Measurements from ENCODE around the gene MYOM1. TPM values are rescaled to one million over a fixed set of nuclear protein-coding genes. Genes with fewer than 3 reads are reported as not detected.

MYOM1 gene
- total RNA-seq, 2 donors from 2014 or later, result 2.8 to 7.9 TPM

DNA sequence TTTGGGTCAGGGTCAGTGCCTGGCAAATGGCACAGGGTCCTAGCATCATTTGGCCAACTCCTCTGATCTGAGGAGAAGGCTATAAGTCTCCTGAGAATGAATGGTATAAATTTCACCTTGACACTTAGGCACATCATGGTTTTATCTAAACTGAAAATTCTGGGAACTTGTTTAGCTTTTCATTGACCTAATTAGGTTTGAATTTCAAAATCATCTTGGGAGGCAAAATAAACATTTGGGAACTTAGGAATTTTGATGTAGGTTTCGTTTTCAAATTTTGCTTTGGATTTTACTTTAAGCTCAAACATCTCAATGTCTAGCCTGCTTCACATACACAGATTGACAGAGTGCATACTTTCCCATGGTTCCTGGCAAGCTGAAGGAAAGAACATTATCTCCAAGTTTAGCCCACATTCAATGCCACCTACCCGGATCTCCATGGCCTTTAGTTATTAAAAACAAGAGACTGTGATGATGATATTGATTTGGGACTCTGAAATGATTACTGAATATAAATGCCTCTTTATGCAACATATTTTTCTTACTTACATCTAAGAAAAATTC lies 44.5 kb downstream of the MYOM1 start:
- Histone ChIP-seq H3K4me3 (no peak overlapping the region), H3K27me3 (no peaks in the 10 kb centered on the region), H3K36me3 (no peaks in the 10 kb centered on the region), H3K9ac (ENCODE audit: low read depth in 2 of 2, low read length in 2 of 2) (no peak overlapping the region), H3K4me1 (no peaks in the 10 kb centered on the region), H3K27ac (no peak overlapping the region), H3K9me3 (no peaks in the 10 kb centered on the region)
- TF ChIP-seq CTCF (IDR thresholded peaks at IDR 0.05), result no peak
- no peak for DNase-seq
- intact Hi-C loops (cut with DNase I), result no loop called here

DNA sequence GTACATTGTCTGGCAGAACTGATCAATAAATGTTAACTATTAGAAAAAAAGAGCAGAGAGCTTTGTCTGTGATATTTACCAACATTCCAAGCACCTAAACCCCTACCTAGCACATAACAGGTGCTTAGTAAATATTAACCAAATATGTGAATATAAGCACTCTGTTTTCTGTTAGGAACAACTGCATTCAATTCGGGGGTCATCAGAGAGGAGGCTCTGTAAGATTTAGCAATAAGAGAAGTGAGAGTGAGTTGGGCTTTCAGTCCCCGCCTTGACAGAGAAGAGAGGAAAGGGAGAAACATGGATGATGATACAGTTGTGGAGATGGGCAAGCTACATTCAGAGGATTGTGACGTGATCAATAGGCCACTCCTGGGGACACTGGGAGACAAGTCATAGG lies 47.7 kb downstream of the MYOM1 start:
- TF ChIP-seq CTCF (IDR thresholded peaks at IDR 0.05), result no peak
- Histone ChIP-seq H3K27ac (no peak overlapping the region), H3K27me3 (no peaks in the 10 kb centered on the region), H3K9ac (ENCODE audit: low read depth in 2 of 2, low read length in 2 of 2) (no peak overlapping the region), H3K36me3 (no peaks in the 10 kb centered on the region), H3K9me3 (no peaks in the 10 kb centered on the region), H3K4me1 (no peaks in the 10 kb centered on the region), H3K4me3 (no peak overlapping the region)
- DNase-seq, result no peak
- intact Hi-C loops (cut with DNase I), result no loop called here

- Histone ChIP-seq H3K27ac (no peak overlapping the region), H3K27me3 (no peaks in the 10 kb centered on the region), H3K36me3 (no peaks in the 10 kb centered on the region), H3K4me3 (no peak overlapping the region), H3K9ac (ENCODE audit: low read depth in 2 of 2, low read length in 2 of 2) (no peak overlapping the region), H3K4me1 (no peaks in the 10 kb centered on the region), H3K9me3 (no peaks in the 10 kb centered on the region)
- intact Hi-C loops (cut with DNase I), result no loop called here
- TF ChIP-seq CTCF (IDR thresholded peaks at IDR 0.05), result no peak
- no peak for DNase-seq
Observed at GRCh38 chr18:3171631-3172030, 48.1 kb downstream of the MYOM1 start.

DNA sequence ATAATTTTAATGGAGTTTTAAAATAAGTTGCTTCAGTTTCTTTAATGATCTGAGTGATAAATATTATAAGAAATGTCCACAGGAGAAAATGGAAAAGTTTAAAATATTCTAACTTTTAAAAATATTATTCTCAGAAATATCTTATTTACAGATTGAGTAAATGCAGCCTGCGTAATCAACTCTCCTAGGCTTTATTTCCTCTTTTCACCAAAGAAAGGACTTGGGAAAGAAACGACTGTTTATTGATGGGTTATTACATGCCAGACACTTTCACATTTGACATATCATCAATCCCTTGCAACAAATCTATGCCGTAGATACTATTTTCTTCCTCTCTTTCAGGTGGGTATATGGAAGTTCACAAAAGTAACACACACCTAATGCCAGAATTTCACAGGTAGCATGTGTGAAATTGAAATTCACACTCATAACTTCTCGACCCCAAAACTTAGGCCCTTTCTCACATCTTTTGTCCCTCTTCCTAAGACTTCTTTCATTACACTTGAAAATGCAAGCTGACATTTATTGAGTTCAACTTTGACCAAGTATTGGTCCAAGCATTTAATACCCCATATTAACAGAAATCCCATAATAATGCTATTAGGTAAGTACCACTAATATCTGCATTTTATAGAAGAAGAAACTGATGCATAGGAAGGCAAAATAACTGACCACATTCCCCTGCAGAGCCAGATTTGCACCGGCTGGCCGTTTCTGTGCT lies 49.2 kb downstream of the MYOM1 start:
- DNase-seq, result no peak
- Histone ChIP-seq H3K9me3 (no peaks in the 10 kb centered on the region), H3K4me1 (no peaks in the 10 kb centered on the region), H3K9ac (ENCODE audit: low read depth in 2 of 2, low read length in 2 of 2) (no peak overlapping the region), H3K27ac (no peak overlapping the region), H3K4me3 (no peak overlapping the region), H3K36me3 (no peaks in the 10 kb centered on the region), H3K27me3 (no peaks in the 10 kb centered on the region)
- TF ChIP-seq CTCF (IDR thresholded peaks at IDR 0.05), result no peak
- intact Hi-C loops (cut with DNase I), result no loop called here

DNA sequence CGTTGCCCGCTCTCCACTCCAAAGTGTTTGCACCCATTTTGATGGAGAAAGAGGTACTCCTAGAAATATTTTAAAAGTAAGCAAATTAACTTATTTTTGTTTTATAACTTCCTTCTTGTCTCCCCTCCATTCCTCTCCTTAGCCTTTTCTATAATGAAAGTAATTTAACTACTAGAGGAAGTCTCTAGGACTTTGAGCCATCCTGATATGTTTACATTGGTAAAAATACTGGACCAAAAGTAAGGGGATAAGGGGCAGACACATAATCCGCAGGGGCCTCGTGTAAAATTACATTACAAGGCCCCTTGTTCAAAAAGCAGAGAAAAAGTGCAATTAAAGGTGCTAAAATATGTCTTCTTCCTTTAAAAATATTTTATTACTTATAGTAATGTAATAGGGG lies 55.4 kb downstream of the MYOM1 start:
- no peak for DNase-seq
- H3K9ac ChIP-seq (ENCODE audit: low read depth in 2 of 2, low read length in 2 of 2), result no peak overlapping the region
- H3K9me3 ChIP-seq, result no peaks in the 10 kb centered on the region
- no peak overlapping the region for H3K27ac ChIP-seq
- no peak overlapping the region for H3K4me3 ChIP-seq
- H3K27me3 ChIP-seq, result no peaks in the 10 kb centered on the region
- no peak for TF ChIP-seq CTCF (IDR thresholded peaks at IDR 0.05)
- intact Hi-C loops (cut with DNase I), result no loop called here
- no peaks in the 10 kb centered on the region for H3K4me1 ChIP-seq
- H3K36me3 ChIP-seq, result no peaks in the 10 kb centered on the region
